WTC11 (cell line): ENCODE data around the gene LAMA3. TPM values are rescaled to one million over a fixed set of nuclear protein-coding genes. Genes with fewer than 3 reads are reported as not detected.

Source experiments
- ATAC-seq: fragments of 200-7000 bp; cut with Tn5 transposase; 2 replicates; pipeline ENCODE4 v1.10.0; 2021; ENCODE audit warnings: mild to moderate bottlenecking, moderate library complexity
- CTCF ChIA-PET: fragments of 300-600 bp; sonication (Branson Sonifier 250); formaldehyde crosslinking; loops from one replicate; lab custom pipeline; 2021; ENCODE audit warnings: antibody characterized with exemption; lab: Charles Lee
- POLR2A ChIA-PET: fragments of 350-600 bp; sonication (Branson Sonifier 250); formaldehyde crosslinking; loops from one replicate; lab custom pipeline; 2021; ENCODE audit warnings: antibody characterized with exemption; lab: Charles Lee
- DNase-seq: peaks from one replicate; pipeline ENCODE4 v3.0.0; 2021; ENCODE audit warnings: low spot score
- H3K27ac Mint-ChIP-seq: 2 replicates; pipeline ENCODE4 v1.8.0; 2021; ENCODE audit warnings: mixed read lengths
- H3K27me3 Mint-ChIP-seq: 2 replicates; pipeline ENCODE4 v1.8.0; 2021; ENCODE audit warnings: low read depth, mild to moderate bottlenecking, moderate library complexity, mixed read lengths
- H3K36me3 Mint-ChIP-seq: 2 replicates; pipeline ENCODE4 v1.8.0; 2021; ENCODE audit warnings: mixed read lengths
- H3K4me1 Mint-ChIP-seq: 2 replicates; pipeline ENCODE4 v1.8.0; 2022; ENCODE audit warnings: mixed read lengths
- H3K4me3 Mint-ChIP-seq: 2 replicates; pipeline ENCODE4 v1.8.0; 2021; ENCODE audit warnings: mild to moderate bottlenecking, moderate library complexity, mixed read lengths
- H3K9me3 Mint-ChIP-seq: 2 replicates; pipeline ENCODE4 v1.8.0; 2021; ENCODE audit warnings: mixed read lengths
- ARID4B ChIP-seq: sonication (generic); formaldehyde crosslinking; IDR thresholded peaks from 2 replicates; pipeline ENCODE4 v1.8.0; 2023; ENCODE audit warnings: missing genetic modification reagents, mild to moderate bottlenecking, borderline replicate concordance
- ATF3 ChIP-seq: sonication (generic); formaldehyde crosslinking; conservative IDR thresholded peaks from 2 replicates; pipeline ENCODE4 v1.8.1; 2022; ENCODE audit warnings: mild to moderate bottlenecking, missing genetic modification reagents
- FOXK1 ChIP-seq: sonication (generic); formaldehyde crosslinking; IDR thresholded peaks from 2 replicates; pipeline ENCODE4 v1.8.0; 2022; ENCODE audit warnings: mild to moderate bottlenecking, moderate library complexity, missing genetic modification reagents
- IRF1 ChIP-seq: sonication (generic); formaldehyde crosslinking; IDR thresholded peaks from 2 replicates; pipeline ENCODE4 v1.8.0; 2023; ENCODE audit warnings: missing genetic modification reagents
- JAZF1 ChIP-seq: fragments of 250-450 bp; sonication (Bioruptor Pico); IDR thresholded peaks from 2 replicates; pipeline ENCODE4 v1.9.0; 2021; ENCODE audit warnings: moderate library complexity, mild to moderate bottlenecking, inconsistent platforms
- NFE2L1 ChIP-seq: sonication (generic); formaldehyde crosslinking; IDR thresholded peaks from 2 replicates; pipeline ENCODE4 v1.8.1; 2023; ENCODE audit warnings: missing genetic modification reagents
- NR1H2 ChIP-seq: sonication (generic); formaldehyde crosslinking; IDR thresholded peaks from 2 replicates; pipeline ENCODE4 v1.9.0; 2021; ENCODE audit warnings: mild to moderate bottlenecking, moderate library complexity, missing genetic modification reagents
- NR2C2 ChIP-seq: sonication (generic); formaldehyde crosslinking; IDR thresholded peaks from 2 replicates; pipeline ENCODE4 v1.8.0; 2022; ENCODE audit warnings: mild to moderate bottlenecking, missing genetic modification reagents
- TEAD4 ChIP-seq: sonication (generic); formaldehyde crosslinking; IDR thresholded peaks from 2 replicates; pipeline ENCODE4 v1.8.0; 2022; ENCODE audit warnings: mild to moderate bottlenecking, missing genetic modification reagents
- ZBTB43 ChIP-seq: sonication (generic); formaldehyde crosslinking; IDR thresholded peaks from 2 replicates; pipeline ENCODE4 v1.8.1; 2023; ENCODE audit warnings: mild to moderate bottlenecking, missing genetic modification reagents
- ZNF121 ChIP-seq: sonication (generic); formaldehyde crosslinking; IDR thresholded peaks from 2 replicates; pipeline ENCODE4 v1.8.0; 2023; ENCODE audit warnings: missing genetic modification reagents
- ZNF263 ChIP-seq: sonication (generic); formaldehyde crosslinking; IDR thresholded peaks from 2 replicates; pipeline ENCODE4 v1.8.1; 2022; ENCODE audit warnings: low read depth, mild to moderate bottlenecking, moderate library complexity, missing genetic modification reagents
- ZNF281 ChIP-seq: sonication (generic); formaldehyde crosslinking; IDR thresholded peaks from 2 replicates; pipeline ENCODE4 v1.8.0; 2023; ENCODE audit warnings: mild to moderate bottlenecking, missing genetic modification reagents
- ZNF396 ChIP-seq: fragments of 250-450 bp; sonication (Bioruptor Pico); IDR thresholded peaks from 2 replicates; pipeline ENCODE4 v1.8.0; 2021; ENCODE audit warnings: mild to moderate bottlenecking, moderate library complexity, borderline replicate concordance
- ZNF423 ChIP-seq: fragments of 250-450 bp; sonication (Bioruptor Pico); IDR thresholded peaks from 2 replicates; pipeline ENCODE4 v2.1.2; 2022; ENCODE audit warnings: mild to moderate bottlenecking, moderate library complexity
- total RNA-seq: library from RNA; stranded (reverse); gene quantifications from 3 replicates; pipeline ENCODE4 v1.2.3, GENCODE V29; 2021
- TF ChIP-seq, protein P1 (sequence below): fragments of 250-450 bp; sonication (Bioruptor Pico); IDR thresholded peaks from 2 replicates; pipeline ENCODE4 v1.9.0; 2021; ENCODE audit warnings: moderate library complexity, mild to moderate bottlenecking, inconsistent platforms, borderline replicate concordance
- TF ChIP-seq, protein P2 (sequence below): fragments of 250-450 bp; sonication (Bioruptor Pico); IDR thresholded peaks from 2 replicates; pipeline ENCODE4 v2.1.2; 2022; ENCODE audit warnings: mild to moderate bottlenecking, moderate library complexity
- TF ChIP-seq, protein P3 (sequence below): sonication (generic); formaldehyde crosslinking; IDR thresholded peaks from 2 replicates; pipeline ENCODE4 v1.8.0; 2022; ENCODE audit warnings: missing genetic modification reagents

Gene LAMA3
- total RNA-seq, 1 experiment from 2014 or later, result 0.83 TPM

GRCh38 chr18:23650968-23651927 is 38.0 kb upstream of the LAMA3 start:
- no peak for ATAC-seq
- no peaks in the 10 kb centered on the region for H3K27me3 Mint-ChIP-seq
- TF ChIP-seq ATF3 (CRISPR knock-in tag) (no peak), NR1H2 (CRISPR knock-in tag) (no peak), ZNF281 (no peak), FOXK1 (CRISPR knock-in tag) (no peak), TEAD4 (CRISPR knock-in tag) (no peak), ZBTB43 (no peak), JAZF1 (no peak), NR2C2 (CRISPR knock-in tag) (no peak), ARID4B (CRISPR knock-in tag) (no peak), NFE2L1 (CRISPR knock-in tag) (no peak), ZNF423 (no peak), IRF1 (CRISPR knock-in tag) (no peak), ZNF121 (CRISPR knock-in tag) (no peak), ZNF396 (CRISPR knock-in tag) (no peak), ZNF263 (no peak)
- TF ChIP-seq, protein P1, sequence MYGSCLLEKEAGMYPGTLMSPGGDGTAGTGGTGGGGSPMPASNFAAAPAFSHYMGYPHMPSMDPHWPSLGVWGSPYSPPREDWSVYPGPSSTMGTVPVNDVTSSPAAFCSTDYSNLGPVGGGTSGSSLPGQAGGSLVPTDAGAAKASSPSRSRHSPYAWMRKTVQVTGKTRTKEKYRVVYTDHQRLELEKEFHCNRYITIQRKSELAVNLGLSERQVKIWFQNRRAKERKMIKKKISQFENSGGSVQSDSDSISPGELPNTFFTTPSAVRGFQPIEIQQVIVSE (CRISPR knock-in tag), result no peak
- TF ChIP-seq, protein P2, sequence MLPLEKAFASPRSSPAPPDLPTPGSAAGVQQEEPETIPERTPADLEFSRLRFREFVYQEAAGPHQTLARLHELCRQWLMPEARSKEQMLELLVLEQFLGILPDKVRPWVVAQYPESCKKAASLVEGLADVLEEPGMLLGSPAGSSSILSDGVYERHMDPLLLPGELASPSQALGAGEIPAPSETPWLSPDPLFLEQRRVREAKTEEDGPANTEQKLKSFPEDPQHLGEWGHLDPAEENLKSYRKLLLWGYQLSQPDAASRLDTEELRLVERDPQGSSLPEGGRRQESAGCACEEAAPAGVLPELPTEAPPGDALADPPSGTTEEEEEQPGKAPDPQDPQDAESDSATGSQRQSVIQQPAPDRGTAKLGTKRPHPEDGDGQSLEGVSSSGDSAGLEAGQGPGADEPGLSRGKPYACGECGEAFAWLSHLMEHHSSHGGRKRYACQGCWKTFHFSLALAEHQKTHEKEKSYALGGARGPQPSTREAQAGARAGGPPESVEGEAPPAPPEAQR (CRISPR knock-in tag), result no peak
- TF ChIP-seq, protein P3, sequence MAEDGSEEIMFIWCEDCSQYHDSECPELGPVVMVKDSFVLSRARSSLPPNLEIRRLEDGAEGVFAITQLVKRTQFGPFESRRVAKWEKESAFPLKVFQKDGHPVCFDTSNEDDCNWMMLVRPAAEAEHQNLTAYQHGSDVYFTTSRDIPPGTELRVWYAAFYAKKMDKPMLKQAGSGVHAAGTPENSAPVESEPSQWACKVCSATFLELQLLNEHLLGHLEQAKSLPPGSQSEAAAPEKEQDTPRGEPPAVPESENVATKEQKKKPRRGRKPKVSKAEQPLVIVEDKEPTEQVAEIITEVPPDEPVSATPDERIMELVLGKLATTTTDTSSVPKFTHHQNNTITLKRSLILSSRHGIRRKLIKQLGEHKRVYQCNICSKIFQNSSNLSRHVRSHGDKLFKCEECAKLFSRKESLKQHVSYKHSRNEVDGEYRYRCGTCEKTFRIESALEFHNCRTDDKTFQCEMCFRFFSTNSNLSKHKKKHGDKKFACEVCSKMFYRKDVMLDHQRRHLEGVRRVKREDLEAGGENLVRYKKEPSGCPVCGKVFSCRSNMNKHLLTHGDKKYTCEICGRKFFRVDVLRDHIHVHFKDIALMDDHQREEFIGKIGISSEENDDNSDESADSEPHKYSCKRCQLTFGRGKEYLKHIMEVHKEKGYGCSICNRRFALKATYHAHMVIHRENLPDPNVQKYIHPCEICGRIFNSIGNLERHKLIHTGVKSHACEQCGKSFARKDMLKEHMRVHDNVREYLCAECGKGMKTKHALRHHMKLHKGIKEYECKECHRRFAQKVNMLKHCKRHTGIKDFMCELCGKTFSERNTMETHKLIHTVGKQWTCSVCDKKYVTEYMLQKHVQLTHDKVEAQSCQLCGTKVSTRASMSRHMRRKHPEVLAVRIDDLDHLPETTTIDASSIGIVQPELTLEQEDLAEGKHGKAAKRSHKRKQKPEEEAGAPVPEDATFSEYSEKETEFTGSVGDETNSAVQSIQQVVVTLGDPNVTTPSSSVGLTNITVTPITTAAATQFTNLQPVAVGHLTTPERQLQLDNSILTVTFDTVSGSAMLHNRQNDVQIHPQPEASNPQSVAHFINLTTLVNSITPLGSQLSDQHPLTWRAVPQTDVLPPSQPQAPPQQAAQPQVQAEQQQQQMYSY (CRISPR knock-in tag), result no peak
- no peak overlapping the region for H3K4me3 Mint-ChIP-seq
- ChIA-PET POLR2A (no interaction called here), CTCF (interaction anchor here (0.6 to 3.0 kb wide), 2 partner anchors 19 to 52 kb away, joined by 3 to 11 read pairs; no protein-coding TSS in a partner anchor)
- no peak overlapping the region for H3K27ac Mint-ChIP-seq
- DNase-seq, result no peak
- no peaks in the 10 kb centered on the region for H3K36me3 Mint-ChIP-seq
- H3K4me1 Mint-ChIP-seq, result peaks cover 12% of the 10 kb centered on the region
- H3K9me3 Mint-ChIP-seq, result no peaks in the 10 kb centered on the region
